GM20431 (cell line): ENCODE measurements around the gene FAM13A.
"Not testable (repeated sequence)": the region's sequence is repeated elsewhere in the genome, so short reads cannot be mapped to it uniquely, and the experiment has no call there.

ENCODE experiments used
- in situ Hi-C: fragments of 300-500 bp; cut with MseI, MboI; formaldehyde crosslinking; loops from one replicate; pipeline ENCODE4 v1.15.0; 2020; ENCODE audit warnings: low sequenced_read_pairs; ENCODE audit not compliant: unreplicated experiment

The FAM13A gene

GRCh38 chr4:88865046-88865445 lies 191.9 kb downstream of the FAM13A start:
- in situ Hi-C loops = no loop called here

DNA sequence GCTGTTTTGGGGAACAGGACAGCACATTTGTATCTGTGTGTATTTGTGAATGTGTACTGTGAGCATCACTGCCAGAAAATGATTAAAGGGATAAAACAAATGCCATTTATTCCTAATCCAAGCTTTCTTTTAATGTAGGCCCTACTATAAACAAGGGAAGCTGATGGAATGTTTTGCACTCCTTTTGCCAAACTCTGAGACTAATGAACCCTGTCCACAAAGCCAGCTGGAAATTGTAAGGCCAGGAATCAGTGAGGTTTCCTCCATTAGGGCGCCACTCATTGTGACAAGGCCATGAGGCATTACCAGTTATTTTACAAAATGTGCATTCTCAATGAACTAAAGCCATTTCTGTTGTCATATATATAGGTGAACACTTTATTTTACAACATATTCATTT lies 196.4 kb downstream of the FAM13A start:
- in situ Hi-C loops = no loop called here

DNA sequence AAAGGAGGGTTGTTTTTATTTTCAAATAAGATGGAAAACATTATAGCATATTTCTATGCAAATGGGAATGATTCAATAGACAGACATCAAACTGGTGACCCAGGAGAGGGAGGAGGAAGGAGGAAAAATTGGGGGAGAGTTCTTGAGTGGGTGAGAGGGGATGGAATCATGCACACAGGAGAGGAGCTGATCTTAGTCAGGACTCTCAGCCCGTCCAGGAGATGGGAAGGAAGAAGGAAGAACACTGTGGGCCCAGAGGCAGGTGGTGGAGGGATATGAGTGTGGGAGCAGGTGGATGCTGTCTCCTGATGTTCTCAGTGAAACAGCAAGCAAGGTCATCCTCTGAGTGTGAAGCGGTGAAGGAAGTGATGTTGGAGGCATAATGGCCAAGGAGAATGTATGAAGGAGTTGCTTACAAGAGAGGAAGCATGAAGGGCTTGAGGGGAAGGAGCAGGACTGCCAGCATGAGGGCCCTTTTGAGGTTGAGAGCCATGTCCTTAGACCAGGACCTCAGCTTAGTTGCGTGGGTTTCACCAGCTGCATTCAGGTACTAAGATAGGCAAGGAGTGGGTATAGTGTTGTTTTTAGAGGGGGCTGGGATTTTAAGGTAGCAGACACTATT lies 197.7 kb downstream of the FAM13A start:
- in situ Hi-C loops = no loop called here

DNA sequence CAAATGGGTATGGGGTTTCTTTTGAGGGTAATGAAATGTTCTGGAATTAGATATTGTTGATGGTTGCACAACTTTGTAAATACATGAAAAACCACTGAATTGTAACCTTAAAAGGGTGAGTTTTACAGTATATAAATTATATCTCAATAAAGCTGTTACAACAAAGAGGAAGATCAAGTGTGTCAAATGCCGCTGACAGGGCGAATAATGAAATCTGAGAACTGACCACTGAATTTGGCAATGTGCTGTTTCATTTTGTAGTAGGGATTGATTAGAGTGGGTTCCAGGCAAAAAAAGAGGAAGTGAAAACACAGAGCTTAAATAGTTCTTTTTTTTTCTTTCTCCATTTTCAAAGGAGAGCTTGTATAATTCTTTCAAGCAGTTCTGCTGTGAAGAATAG lies 198.2 kb downstream of the FAM13A start:
- in situ Hi-C loops = no loop called here

- in situ Hi-C loops = no loop called here
These were observed 199.4 kb downstream of the FAM13A start for GRCh38 chr4:88857588-88857987.

DNA sequence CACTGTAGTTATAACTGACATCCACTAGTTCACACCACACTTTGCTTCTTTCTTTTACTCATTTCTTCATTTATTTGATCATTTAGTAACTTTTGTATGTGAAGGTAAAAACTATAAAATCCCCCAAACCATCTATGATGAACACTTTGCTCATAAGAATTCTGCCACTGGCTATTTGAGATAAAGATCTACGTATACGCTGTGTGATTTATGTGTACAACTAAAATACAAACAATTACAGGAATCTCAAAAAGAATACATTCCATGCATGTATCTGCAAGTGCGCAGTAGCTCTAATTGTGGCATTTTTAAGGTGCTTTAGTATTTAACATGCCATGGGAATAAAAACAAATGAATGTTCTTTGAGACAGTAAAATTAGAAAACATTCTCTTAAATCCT lies 202.5 kb downstream of the FAM13A start:
- in situ Hi-C loops = no loop called here

DNA sequence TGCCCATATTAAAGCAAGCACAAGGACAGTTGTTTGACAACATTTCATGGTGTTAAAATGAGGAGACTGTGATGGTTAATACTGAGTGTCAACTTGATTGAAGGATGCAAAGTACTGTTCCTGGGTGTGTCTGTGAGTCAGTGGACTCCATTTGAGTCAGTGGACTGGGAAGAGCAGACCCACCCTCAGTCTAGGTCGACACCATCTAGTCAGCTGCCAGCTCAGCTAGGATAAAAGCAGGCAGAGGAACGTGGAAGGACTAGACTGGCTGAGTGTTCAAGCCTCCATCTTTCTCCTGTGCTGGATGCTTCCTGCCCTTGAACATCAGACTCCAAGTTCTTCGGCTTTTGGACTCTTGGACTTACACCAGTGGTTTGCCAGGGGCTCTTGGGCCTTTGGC lies 203.4 kb downstream of the FAM13A start:
- in situ Hi-C loops = not testable (repeated sequence)

GRCh38 chr4:88846206-88846790 lies 210.7 kb downstream of the FAM13A start:
- in situ Hi-C loops = no loop called here

GRCh38 chr4:88843067-88843685 lies 213.8 kb downstream of the FAM13A start:
- in situ Hi-C loops = no loop called here

DNA sequence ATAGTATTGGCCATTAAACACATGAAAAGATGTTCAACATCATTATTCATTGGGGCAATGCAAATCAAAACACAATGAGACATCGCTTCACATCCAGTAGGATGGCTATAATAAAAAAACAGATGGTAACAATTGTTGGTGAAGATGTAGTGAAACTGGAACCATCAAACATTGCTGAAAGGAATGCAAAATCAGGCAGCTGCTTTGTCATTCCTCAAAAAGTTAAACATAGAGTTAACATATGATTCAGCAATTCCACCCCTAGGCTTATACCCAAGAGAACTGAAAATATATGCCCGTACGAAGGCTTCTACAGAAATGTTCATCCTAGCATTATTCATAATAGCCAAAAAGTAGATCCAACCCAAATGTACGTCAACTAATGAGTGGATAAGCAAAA lies 215.3 kb downstream of the FAM13A start:
- in situ Hi-C loops = no loop called here

DNA sequence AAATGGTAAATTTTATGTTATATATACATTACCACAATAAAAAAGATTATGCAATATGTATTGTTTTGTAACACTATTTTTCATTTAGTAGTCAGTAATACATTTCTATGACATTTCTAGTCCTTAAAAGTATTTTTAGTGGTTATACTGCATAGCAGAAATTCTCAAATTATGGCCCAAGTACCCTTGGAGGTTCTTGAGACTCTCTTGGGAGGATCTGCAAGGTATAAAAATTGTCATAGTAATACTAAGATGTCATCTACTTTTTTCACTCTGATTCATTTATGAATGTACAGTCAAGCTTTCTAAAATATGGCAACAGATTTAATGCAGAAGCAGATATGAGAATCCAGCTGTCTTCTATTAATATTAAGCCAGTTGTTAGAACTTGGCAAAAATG lies 220.8 kb downstream of the FAM13A start:
- in situ Hi-C loops = no loop called here

GRCh38 chr4:88831031-88831430 lies 226.0 kb downstream of the FAM13A start:
- in situ Hi-C loops = no loop called here

GRCh38 chr4:88830598-88830997 lies 226.4 kb downstream of the FAM13A start:
- in situ Hi-C loops = no loop called here

GRCh38 chr4:88828842-88829571 lies 228.0 kb downstream of the FAM13A start:
- in situ Hi-C loops = no loop called here

- in situ Hi-C loops = no loop called here
These were observed 229.5 kb downstream of the FAM13A start for GRCh38 chr4:88827442-88827841.

DNA sequence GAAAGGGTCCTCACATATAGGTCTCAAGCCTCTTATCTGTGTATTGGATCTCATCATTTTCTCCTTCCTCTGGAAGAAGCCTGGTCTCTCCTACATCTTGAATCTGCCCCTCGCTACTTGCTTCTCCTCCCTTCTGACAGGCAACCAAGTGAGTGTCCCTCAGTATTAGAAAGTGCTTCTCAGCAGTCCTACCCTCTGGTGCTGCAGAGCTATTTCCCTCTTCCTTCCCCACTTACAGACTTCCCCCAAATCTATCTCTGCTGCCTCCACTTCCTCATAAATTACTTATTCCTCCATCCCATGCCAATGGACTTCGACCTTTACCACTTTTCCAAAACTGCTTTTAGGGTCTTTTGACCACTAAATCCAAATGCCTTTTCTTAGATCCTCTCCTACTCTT lies 230.2 kb downstream of the FAM13A start:
- in situ Hi-C loops = no loop called here

DNA sequence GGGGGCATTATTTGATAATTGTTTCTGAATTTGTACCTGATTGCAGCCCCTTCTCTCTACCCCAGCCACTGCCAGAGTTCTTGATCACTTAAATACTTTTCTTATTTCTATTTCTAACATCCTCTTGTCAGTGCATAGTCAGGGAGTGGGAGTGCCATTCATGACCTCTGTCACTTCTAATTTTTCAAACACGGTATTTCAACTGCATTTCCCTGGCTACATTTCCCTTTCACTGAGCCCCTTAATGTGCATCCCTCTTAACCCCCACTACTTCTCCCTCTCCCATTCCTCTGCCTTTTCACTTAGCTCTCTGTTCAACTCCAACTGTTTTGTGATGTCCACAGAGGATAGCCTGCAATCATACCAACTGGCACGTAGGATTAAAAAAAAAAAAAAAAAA lies 231.1 kb downstream of the FAM13A start:
- in situ Hi-C loops = no loop called here

- in situ Hi-C loops = no loop called here
These were observed 233.7 kb downstream of the FAM13A start for GRCh38 chr4:88823058-88823919.

- in situ Hi-C loops = no loop called here
These were observed 234.8 kb downstream of the FAM13A start for GRCh38 chr4:88822034-88822789.

GRCh38 chr4:88821522-88821921 lies 235.5 kb downstream of the FAM13A start:
- in situ Hi-C loops = no loop called here
